LNCAP (cell line): ENCODE data around the gene MIER2.

Experiments used
- CTCF ChIP-seq: fragments of 450-650 bp; IDR thresholded peaks from 2 replicates; pipeline ENCODE4 v1.5.1; 2017; ENCODE audit warnings: mild to moderate bottlenecking

Gene MIER2

GRCh38 chr19:351976-352625 lies 7.5 kb upstream of the MIER2 start:
- TF ChIP-seq CTCF, result no peak

- TF ChIP-seq CTCF, result no peak
Observed at GRCh38 chr19:347946-348861, 3.6 kb upstream of the MIER2 start.

- no peak for TF ChIP-seq CTCF
Observed at GRCh38 chr19:345320-345879, 804 bp upstream of the MIER2 start.

GRCh38 chr19:343941-344624 lies 513 bp downstream of the MIER2 start:
- TF ChIP-seq CTCF, result no peak

GRCh38 chr19:343451-343931 lies 1.1 kb downstream of the MIER2 start:
- TF ChIP-seq CTCF, result no peak

- no peak for TF ChIP-seq CTCF
Observed at GRCh38 chr19:342801-343421, 1.7 kb downstream of the MIER2 start.

GRCh38 chr19:342128-342455 lies 2.5 kb downstream of the MIER2 start:
- TF ChIP-seq CTCF, result no peak
